Measurements from ENCODE around the gene TOM1. TPM values are rescaled to one million over a fixed set of nuclear protein-coding genes. Genes with fewer than 3 reads are reported as not detected.

The TOM1 gene
- total RNA-seq, 5 donors from 2014 or later (not counting 1 experiment from before 2014, with no cell fraction given), result 55.9 to 152 (median 68.3) TPM

Other genes with a start within 250 kb of the TOM1 start
- gene ISX, start 233.7 kb upstream of the TOM1 start, total RNA-seq, result not detected
- gene HMGXB4, start 42.4 kb upstream of the TOM1 start, total RNA-seq, result 10 to 100 TPM; 20.5 to 39.2 (median 21.1) TPM
- gene HMOX1, start 81.2 kb downstream of the TOM1 start, total RNA-seq, result 1 to 10 TPM in 3 of 5 donors, under 1 TPM in 2; 0.40 to 2.4 (median 1.0) TPM
- 10 to 100 TPM; 34.7 to 66.8 (median 58.7) TPM for gene MCM5, start 100.2 kb downstream of the TOM1 start, total RNA-seq
- 1 to 10 TPM in 2 of 5 donors, under 1 TPM in 1, not detected in 2; 0.19 to 1.7 (median 1.0) TPM for gene RASD2, start 240.9 kb downstream of the TOM1 start, total RNA-seq

Measured in T-cell (primary cell).